Measurements from ENCODE around the gene DMRTB1. TPM values are rescaled to one million over a fixed set of nuclear protein-coding genes. Genes with fewer than 3 reads are reported as not detected.

Gene DMRTB1
- total RNA-seq, 1 experiment from 2014 or later, result not detected

GRCh38 chr1:53438427-53439336, 20.5 kb upstream of the DMRTB1 start:
- no peak overlapping the region for H3K4me3 ChIP-seq (ENCODE audit: low read depth, low read length, poor library complexity, severe bottlenecking)
- no peaks in the 10 kb centered on the region for H3K9me3 ChIP-seq (ENCODE audit: low read depth, low read length, poor library complexity, severe bottlenecking)
- H3K27ac ChIP-seq (ENCODE audit: low read depth, low read length, poor library complexity, severe bottlenecking), result no peak overlapping the region
- intact Hi-C loops (cut with micrococcal nuclease; ENCODE audit: unreplicated experiment), result no loop called here
- no peaks in the 10 kb centered on the region for H3K4me1 ChIP-seq (ENCODE audit: insufficient read depth, low read length, poor library complexity, severe bottlenecking)
- no peaks in the 10 kb centered on the region for H3K36me3 ChIP-seq (ENCODE audit: insufficient read depth, low read length, poor library complexity, severe bottlenecking)
- no peaks in the 10 kb centered on the region for H3K27me3 ChIP-seq (replicated peaks; ENCODE audit: insufficient read depth, low read depth, low read length, poor library complexity)
- no peak for DNase-seq (ENCODE audit: low spot score)
- ChIA-PET POLR2A (ENCODE audit: low non-redundant PET) (no interaction called here), CTCF (no interaction called here)
- TF ChIP-seq CTCF (conservative IDR thresholded peaks at IDR 0.05; ENCODE audit: low read depth, low read length) (no peak), EZH2 (IDR thresholded peaks at IDR 0.05; ENCODE audit: borderline replicate concordance, low read depth, low read length, poor library complexity, severe bottlenecking) (no peak)
- BruUV-seq (replicated peaks), result no TSS peak

GRCh38 chr1:53439337-53440207, 19.6 kb upstream of the DMRTB1 start:
- H3K27me3 ChIP-seq (replicated peaks; ENCODE audit: insufficient read depth, low read depth, low read length, poor library complexity), result no peaks in the 10 kb centered on the region
- H3K4me1 ChIP-seq (ENCODE audit: insufficient read depth, low read length, poor library complexity, severe bottlenecking), result no peaks in the 10 kb centered on the region
- no peak overlapping the region for H3K27ac ChIP-seq (ENCODE audit: low read depth, low read length, poor library complexity, severe bottlenecking)
- BruUV-seq (replicated peaks), result no TSS peak
- ChIA-PET POLR2A (ENCODE audit: low non-redundant PET) (no interaction called here), CTCF (no interaction called here)
- TF ChIP-seq EZH2 (IDR thresholded peaks at IDR 0.05; ENCODE audit: borderline replicate concordance, low read depth, low read length, poor library complexity, severe bottlenecking) (no peak), CTCF (conservative IDR thresholded peaks at IDR 0.05; ENCODE audit: low read depth, low read length) (no peak)
- no peak overlapping the region for H3K4me3 ChIP-seq (ENCODE audit: low read depth, low read length, poor library complexity, severe bottlenecking)
- DNase-seq (ENCODE audit: low spot score), result no peak
- H3K36me3 ChIP-seq (ENCODE audit: insufficient read depth, low read length, poor library complexity, severe bottlenecking), result no peaks in the 10 kb centered on the region
- H3K9me3 ChIP-seq (ENCODE audit: low read depth, low read length, poor library complexity, severe bottlenecking), result no peaks in the 10 kb centered on the region
- intact Hi-C loops (cut with micrococcal nuclease; ENCODE audit: unreplicated experiment), result no loop called here

DNA sequence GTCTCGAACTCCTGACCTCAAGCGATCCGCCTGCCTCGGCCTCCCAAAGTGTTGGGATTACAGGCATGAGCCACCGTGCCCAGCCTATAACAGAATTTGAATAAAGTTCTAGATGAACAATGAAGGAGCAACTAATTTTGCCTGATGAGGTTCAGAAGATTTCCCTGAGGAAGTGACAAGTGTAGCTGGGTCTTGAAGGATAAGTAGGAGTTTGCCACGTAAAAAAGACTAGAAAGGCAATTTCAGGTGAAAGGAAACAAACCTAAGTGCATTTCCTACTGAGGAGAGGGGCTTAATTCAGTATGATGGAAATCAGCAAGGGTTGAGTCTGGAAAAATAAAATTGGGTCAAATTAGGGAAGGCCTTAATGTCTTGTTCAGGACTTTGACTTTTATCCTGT, 18.6 kb upstream of the DMRTB1 start:
- intact Hi-C loops (cut with micrococcal nuclease; ENCODE audit: unreplicated experiment), result no loop called here
- ChIA-PET CTCF (no interaction called here), POLR2A (ENCODE audit: low non-redundant PET) (no interaction called here)
- no peak for TF ChIP-seq CTCF (conservative IDR thresholded peaks at IDR 0.05; ENCODE audit: low read depth, low read length)
- no peak for TF ChIP-seq EZH2 (IDR thresholded peaks at IDR 0.05; ENCODE audit: borderline replicate concordance, low read depth, low read length, poor library complexity, severe bottlenecking)
- H3K4me3 ChIP-seq (ENCODE audit: low read depth, low read length, poor library complexity, severe bottlenecking), result no peak overlapping the region
- H3K36me3 ChIP-seq (ENCODE audit: insufficient read depth, low read length, poor library complexity, severe bottlenecking), result no peaks in the 10 kb centered on the region
- no TSS peak for BruUV-seq (replicated peaks)
- H3K9me3 ChIP-seq (ENCODE audit: low read depth, low read length, poor library complexity, severe bottlenecking), result no peaks in the 10 kb centered on the region
- DNase-seq (ENCODE audit: low spot score), result no peak
- no peaks in the 10 kb centered on the region for H3K27me3 ChIP-seq (replicated peaks; ENCODE audit: insufficient read depth, low read depth, low read length, poor library complexity)
- no peak overlapping the region for H3K27ac ChIP-seq (ENCODE audit: low read depth, low read length, poor library complexity, severe bottlenecking)
- H3K4me1 ChIP-seq (ENCODE audit: insufficient read depth, low read length, poor library complexity, severe bottlenecking), result no peaks in the 10 kb centered on the region
